Epidermal melanocyte (primary cell): Measurements from ENCODE around the gene CMIP.
A peak's percentile ranks its signal among the peaks of the same experiment; 100 is the strongest.
"Not testable (repeated sequence)": the region's sequence is repeated elsewhere in the genome, so short reads cannot be mapped to it uniquely, and the experiment has no call there.

Experiments
- DNase-seq: peaks from one replicate; pipeline ENCODE4 v3.0.0; 2011; ENCODE audit warnings: low spot score; ENCODE audit not compliant: insufficient read length

CMIP gene

DNA sequence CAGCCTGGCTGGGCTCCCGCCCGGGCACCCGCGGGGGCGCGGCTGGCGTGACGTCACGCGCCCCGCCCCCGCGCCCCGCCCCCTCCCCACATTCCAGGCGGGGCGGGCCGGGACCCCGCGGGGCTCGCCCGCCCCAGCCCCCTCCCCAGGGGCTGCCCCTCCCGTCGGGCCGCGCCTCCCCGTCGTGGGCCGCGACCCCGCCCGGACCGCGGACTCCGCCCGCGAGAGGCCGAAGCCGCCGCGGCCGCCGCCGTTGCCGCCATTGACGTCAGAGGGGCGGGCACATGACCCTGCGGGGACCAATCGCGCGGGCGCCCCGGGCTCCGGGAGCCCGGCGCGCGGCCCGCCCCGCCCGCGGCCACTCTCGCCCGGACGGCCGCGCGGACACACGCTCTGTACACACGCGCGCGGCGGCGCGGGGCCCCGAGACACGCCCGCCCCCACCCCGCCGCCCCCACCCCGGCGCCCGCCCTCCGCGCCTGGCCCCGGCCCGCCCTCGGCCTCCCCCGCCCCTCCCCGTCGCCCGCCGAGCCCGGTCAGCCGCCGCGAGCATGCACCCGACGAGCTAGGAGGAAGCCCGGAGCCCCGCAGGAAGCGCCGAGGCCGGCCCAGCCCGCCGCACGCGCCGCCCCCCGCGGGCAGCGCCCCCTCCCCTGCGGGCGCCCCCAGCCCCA is at the start of gene CMIP:
Gene CMIP (plus strand): TSS at position 361 of the 674 bp plus-strand sequence.
- peak; percentile 88 for DNase-seq

DNA sequence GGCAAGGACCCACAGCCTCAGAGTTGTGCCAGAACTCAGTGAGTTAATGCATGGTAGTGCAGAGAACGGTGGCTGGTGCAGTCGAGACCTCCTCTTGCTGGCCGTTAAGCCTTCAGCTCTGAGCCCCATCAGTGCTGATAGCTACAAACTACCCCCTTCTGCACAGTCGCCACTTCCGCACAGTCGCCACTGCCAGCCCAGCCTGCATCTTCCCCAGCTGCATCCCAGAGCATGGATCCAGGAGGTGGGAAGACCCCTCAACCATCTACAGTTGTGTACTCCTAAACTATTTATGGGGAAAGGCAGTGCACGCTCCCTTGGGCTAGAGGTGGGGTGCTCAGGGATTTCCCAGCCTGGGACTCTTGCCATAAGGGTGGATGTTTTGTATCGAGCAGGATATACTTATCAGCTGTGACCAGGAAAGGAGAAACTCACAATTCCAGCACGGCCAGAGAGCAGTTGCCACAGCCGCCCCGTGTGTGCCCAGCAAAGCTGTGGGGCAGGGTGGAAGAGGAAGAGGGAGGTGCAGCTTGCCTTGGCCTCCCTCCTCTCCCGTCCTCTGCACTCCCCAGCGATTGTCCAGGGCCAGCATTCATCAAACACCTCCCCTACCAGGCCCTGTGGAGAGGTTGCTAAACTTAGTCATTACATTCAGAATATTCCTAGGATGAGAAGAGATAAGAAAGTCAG is 49.5 kb upstream of the CMIP start:
- no peak for DNase-seq

DNA sequence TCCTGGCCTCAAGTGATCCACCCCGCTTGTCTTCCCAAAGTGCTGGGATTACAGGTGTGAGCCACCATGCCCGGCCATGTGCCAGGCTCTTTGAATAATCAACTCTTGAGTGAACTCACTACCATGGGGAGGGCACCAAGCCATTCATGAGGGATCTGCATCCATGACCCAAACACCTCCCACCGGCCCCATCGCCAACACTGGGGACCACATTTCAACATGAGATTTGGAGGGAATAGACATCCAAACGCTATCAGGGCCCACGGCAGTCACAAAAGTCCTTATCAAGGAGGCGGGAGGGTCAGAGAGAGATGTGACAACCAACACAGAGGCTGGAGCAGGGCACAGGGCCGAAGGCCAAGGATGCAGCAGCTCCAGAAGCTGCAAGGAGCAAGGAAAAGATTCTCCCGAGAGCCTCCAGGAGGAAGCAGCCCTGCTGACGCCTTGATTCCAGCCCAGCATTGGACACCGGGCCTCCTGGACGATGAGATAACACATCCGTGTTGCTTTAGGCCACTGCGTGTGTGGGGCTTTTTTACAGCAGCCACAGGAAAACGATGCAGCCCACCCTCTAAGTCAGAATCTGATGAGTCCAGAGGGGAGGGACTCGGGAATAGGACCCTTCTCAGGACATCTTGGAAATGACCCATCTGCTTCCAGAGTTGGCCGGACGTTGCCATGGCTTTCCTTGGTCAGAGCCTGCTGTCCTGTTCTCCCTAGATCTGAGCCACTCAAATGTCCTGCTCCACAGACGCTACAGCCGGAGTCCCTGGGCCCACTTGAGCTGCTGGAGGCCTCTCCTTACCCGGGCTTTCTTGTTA is 47.3 kb upstream of the CMIP start:
- no peak for DNase-seq

DNA sequence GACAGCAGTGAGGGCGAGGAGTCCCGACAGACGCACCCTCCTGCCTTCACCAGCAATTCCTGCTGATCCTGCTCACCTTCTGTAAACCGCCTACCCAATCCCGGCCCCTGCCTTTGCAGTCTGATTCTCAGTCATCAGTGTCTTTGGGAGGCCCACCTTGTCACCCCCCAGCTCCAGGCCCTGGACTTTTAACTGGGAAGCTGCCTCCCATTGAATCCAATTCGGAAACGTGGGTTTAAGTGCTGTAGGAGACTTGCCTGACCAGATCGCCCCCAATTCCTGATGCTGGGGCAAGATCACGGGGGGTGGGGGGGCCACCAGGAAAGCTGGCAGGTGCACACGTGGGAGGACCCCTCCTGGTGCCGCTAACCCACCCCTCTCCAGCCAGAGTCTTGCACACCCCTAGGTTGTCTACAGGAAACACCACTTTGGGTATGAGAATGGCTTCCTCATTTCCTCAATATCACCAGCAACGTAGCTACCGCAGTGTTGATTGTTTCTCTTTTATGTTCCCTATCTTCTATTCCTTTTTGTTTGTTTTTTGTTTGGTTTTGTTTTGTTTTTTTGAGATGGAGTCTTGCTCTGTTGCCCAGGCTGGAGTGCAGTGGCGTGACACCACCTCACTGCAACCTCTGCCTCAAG is 46.6 kb upstream of the CMIP start:
- no peak for DNase-seq

DNA sequence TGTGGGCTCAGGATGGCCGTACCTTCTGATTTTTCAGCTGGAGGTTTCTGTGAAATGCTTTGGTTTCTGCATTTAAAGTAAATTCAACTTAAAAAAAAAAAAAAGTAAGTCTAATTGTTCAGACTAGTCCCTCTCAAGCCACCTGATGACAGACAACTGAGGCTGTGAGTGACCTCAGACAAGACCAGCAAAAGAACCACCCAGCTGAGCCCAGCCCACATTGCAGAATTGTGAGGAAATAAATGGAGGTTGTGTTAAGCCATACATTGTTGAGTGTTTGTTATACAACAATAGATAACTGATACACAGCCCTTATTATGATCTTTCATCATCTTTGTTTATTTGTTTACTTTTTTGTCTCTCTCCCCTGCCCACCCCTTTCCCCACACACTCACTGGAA is 44.7 kb upstream of the CMIP start:
- no peak for DNase-seq

DNA sequence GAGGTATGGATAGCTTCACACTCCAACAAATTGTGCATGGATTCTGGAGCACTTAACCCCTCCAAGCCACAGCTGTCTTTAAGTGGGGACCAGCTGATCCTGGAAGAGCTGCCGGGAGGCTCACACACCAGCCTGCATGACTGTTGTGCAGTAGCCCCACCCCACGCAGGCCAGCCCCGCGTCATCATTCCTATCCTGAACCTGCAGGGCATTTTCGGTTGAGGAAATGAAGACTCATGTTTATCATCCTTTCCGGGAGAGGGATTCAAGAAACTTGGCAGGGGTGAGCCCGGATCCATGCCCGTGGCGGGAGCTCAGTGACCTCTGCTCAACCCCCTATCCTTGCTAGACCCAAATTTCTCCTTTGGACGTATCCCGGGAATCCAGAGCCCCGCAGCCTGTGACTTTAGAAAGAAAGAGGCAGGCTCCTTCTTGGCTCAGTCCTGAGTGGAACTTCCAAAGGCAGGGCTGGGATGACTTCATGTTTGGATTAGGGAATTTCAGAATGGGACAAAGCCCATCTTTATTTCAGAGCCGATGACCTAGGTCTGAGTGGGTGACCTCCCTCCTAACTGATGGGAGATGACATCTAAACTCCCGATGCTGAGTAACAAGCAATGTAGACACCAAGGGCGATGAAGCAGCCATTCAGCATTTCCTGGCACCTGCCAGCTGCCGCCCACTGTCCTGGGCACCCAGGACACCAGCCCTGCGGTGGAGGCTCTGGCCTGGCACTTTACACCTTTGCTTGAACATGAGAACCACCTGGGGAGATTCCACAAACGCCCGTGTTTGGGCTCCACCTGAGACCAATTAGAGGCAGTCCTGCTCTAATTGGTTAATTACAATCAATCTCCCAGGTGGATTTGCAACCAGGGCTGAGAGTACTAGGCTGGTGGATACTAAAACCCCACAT is 43.3 kb upstream of the CMIP start:
- peak; percentile 65 for DNase-seq

DNA sequence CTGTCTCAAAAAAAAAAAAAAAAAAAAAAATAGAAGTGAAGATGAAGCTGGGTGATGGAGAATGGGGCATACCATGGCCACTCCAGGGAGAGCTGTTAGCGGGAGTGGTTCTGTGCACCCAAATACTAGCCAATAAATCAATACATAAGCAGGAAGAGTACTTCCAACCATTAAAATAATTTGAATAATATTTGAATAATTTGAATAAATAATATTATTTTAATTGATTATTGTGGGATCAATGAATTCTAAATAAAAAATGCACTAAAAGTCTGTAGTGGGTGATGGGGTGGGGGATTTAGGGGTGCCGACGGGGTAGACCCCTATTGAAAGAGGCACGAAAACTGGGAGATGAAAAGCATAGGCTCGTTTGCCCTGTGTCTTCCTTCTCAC is 41.4 kb upstream of the CMIP start:
- DNase-seq: no peak

DNA sequence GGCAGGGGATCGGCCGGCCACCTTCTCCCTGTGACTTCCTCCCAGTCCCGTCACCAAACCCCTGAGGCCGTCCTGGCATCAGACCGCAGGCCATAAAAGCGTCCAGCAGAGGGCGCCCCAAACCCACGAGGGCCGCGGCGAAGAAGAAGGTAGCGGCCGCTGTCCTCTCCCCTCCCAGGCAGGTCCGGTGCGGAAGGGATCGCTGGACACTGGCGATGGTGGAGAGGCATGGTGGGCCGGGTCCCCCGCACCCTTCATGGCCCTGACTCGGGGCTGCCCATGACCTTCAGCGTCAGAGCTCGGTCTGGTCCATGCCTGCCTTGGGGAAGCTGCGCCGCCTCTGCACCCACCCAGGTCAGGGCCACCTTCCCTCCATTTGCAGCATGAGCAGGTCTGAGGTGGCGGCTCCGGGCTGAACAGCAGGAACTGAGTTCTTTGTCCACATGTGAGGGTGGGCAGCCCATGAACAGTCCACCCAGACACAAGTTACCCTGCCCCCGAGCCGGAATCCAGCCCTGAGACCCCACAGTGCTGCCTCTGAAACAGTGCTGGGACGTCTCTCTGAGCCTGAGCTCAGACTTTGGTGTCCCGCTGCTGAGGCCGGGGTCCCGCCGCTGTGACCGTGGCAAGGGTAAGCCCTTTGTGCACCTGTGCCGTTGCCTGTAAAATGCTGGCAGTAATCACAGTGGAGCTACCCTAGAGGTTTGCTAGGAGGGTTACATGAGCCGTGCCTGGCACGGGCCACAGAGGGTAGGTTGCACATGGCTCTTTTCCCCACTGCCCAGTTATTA is 40.8 kb upstream of the CMIP start:
- DNase-seq: peak; percentile 86

DNA sequence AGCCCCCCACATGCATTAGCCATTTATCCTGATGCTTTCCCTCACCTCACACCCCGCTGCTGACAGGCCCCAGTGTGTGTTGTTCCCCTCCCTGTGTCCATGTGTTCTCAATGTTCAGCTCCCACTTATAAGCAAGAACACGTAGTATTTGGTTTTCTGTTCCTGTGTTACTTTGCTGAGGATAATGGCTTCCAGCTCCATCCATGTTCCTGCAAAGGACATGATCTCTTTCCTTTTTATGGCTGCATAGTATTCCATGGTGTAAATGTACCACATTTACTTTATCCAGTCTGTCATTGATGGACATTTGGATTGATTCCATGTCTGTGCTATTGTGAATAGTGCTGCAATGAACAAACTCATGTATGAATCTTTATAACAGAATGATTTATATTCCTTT is 39.6 kb upstream of the CMIP start:
- DNase-seq: not testable (repeated sequence)

DNA sequence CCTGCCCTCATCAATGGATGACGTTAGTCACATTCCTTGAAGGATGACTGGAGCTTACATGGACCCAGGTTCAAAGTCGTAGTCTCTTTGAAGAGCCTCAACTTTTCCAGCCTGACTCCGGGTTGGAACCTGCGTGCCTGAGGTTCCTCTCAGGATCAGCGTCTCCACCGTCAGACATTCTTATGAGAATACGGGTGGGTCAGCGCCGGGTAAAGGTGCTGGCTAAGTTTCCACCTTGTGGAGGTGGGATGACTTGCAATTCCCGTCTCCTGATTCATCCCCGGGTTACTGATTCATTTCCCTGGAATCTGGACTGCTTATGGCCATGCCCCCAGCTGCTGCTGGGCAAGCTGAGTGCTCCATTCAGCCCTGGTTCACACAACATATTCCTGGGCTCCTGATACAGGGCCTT is 38.9 kb upstream of the CMIP start:
- DNase-seq: peak; percentile 35

DNA sequence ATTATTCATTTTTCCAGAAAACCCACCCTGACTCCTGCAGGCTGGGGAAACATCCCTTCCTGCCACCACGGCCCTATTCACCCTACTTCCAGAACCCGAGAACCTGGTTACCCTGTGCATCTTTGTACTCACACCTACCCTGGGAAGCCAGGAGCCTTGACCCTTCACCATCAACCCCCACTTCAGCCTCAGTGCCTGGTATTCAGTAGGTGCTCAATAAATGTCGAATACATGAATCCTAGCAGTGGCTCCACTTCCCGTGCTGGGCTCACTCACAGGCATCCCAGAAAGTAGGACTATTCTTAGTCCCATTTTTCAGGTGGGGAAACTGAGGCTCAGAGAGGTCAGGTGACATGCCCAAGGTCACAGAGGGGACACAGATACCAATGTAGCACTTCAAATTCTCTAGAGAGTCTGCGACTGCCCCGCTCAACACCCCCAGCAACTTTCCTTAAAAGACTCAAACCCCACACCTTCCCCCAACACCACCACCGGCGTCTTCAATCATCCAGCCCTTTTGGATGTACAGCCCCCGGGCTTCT is 36.1 kb upstream of the CMIP start:
- no peak for DNase-seq

DNA sequence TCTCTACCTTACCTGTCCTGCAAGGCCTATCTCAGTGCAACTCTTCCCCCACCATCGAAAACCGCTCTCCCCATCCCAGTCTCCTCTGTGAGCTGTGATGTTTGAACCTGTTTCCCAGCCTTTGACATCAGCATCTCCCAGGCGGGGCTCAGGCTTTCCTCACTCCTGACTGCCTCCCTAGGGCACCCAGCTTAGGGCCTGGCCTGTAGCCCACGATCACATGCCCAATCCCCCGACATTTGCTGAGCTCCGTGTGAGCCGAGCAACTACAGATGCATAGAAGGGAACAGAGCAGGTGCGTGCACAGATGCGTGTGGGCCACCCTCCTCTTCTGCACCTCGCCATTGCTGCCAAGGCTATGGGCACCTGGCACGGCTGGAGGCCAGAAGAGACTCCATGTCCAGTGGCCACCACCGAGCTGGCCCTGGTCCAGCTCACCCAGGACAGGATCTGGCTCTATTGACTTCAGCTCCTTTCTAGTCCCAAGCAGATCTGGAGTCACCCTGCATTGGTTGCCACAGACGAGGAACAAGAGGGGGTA is 35.5 kb upstream of the CMIP start:
- DNase-seq: no peak

DNA sequence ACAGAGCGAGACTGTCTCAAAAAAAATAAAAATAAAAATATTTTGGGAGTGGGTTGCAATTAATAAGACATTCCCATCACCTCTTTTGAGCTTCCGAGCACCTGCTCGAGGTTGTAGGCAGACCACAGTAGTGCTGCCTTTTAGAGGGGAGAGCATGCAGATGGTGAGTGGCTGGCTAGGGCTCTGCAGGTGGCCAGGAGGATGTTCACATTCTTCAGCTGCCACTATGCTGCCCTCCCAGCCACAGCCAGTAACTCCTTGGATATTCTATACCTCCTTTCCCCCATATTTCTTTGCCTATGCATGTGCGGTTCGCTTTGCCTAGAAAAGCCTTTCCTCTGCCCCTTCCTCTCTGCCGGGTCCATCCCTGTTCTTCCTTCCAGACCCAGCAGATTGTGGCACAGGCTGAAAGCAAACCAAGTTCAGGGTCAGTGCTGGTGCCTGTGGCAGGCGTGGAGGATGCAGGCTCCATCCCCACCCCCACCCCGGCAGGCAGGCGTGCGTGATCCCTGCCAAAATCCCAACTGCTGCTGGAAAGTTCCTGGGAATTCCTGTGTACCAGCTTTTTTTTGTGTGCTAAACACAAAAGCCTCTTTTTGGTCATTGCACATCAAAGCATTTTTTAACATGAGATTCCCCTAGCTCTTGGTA is 33.8 kb upstream of the CMIP start:
- no peak for DNase-seq

DNA sequence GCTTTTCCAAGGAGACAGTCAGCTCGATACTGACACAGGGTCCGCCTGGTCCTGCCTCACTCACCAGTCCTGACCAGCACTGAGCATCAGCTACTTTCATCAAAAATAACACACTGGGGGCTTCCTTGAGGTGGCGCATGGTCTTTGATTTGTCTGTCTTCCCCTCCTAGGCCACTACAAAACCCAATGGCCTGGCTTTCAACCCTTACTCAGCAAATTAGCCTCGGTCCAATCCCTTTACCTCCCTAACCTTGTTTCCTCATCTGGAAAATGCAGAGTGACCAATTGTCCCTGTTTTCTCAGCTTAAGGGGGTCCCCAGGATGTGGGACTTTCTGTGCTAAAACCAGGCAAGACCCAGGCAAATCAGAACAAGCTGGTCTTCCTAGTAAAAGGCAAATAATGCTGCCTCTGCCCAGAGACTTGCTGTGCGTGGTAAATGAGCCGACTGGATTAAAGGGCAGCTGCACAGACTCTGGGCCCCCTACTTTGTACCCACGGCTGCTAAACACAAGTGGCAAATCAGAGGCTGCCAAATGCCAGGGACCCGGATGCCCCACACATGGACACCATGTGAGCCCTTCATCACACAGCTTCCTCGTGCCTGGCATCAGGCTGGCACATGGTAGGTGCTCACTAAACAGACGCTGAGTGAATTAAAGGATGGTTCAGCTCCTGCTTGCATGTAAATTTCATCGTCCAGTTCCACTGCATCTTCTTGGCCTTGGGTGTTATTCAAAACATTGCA is 31.2 kb upstream of the CMIP start:
- no peak for DNase-seq

DNA sequence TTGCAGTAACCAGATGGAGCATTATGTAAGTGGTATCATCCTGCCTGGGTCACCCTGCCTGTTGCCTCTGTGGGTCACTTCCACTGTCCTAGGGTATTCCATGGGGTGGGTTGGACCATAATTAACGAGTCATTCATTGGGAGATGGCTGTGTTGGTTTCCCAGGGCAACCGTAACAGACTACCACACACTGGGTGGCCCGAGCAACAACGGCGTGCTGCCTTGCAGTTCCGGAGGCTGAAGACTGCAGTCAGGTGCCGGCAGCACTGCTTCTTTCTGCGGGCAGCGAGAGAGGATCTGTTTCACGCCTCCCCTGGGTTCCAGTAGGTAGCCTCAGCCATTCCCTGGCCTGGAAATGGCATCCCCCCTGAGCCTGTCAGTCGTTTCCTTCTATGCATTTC is 28.9 kb upstream of the CMIP start:
- no peak for DNase-seq

DNA sequence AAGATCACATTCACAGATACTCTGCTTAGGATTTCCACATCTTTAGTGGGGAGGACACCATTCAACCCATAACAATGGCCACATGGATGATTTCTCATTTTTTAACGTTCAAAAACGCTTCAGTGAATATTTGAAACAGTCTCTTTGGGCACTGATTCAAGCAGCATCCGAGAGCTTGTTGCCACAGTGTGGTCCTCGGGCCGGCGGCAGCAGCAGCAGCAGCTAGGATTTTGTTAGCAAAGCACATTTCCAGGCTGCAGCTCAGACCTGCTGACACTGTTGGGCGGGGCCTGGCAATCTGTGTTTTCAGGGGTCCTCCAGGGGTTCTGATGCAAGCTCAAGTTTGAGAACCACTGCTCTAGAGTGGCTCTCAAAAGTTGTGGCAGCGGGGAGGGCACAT is 27.9 kb upstream of the CMIP start:
- no peak for DNase-seq

DNA sequence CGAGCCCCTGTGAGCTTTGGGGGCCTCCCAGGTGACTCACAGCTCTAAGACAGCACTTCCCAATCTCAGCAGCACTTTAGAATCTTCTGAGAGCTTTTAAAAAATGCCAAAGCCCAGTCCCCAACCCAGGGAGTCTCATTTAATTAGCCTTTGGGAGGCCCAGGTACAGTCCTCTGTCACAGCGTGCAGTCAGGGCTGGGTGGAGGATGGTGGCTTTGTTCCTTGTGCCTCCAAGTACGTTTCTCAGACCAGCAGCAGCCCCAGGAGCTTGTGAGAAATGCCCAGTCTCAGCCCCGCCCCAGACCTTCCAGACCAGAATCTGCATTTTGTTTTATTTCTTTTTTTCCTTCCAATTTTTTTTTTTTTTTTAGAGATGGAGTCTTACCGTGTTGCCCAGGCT is 27.4 kb upstream of the CMIP start:
- no peak for DNase-seq

DNA sequence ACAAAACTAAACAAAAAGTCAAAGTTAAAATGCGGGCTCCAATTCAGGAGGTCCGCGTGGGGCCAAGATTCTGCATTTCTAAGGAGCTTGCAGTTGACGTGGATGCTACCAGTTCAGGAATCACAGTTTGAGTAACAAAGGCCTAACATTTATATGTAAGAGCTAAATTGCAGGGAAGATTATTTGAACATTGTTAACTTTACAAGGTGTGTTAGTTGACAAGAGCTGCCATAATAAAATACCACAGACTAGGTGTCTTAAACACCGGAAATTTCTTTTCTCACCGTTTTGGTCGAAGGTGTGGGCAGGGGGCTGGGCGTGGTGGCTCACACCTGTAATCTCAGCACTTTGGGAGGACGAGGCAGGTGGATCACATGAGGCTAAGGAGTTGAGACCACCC is 24.8 kb upstream of the CMIP start:
- DNase-seq: no peak
